Measurements from ENCODE around the gene ZNF512B.
A peak's percentile ranks its signal among the peaks of the same experiment; 100 is the strongest.
"Not testable (repeated sequence)": the region's sequence is repeated elsewhere in the genome, so short reads cannot be mapped to it uniquely, and the experiment has no call there.

Gene ZNF512B

DNA sequence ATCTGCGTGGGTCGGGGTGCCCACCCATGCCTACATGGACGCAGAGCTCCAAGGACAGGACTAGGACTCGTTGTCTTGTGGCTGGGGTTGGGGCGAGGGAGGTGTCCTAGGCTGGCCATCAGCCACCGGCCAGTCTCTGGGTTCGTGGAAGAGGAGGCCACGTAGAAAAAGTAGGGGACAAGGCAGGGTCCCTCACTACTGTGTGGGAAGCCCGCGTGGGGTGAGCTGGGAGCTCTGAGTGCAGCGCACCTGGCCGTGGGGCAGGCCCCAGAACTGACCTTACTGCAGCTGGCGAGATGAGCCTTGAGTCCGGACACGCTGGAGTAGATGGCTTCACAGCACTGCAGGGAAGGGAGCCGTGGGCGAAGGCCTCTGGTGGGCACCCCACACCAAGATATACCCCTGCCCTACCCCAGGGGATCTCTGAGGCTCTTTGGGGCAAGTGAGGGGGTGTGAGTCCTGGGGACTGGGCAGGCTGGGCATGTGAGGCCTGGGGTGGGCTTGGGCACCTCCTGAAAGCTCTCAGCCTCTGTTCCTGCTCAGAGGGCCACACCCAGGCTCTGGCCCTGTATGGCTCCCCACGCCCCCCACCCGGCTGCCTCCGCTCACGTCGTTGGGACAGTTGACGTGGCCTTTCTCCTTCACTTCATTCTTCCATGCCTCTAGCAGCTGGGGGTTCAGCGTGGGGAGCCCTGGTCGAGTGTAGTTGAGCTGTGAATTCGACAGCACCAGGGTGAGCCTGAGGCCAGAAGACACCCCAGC lies 7.9 kb downstream of the ZNF512B start:
- no peak for DNase-seq

DNA sequence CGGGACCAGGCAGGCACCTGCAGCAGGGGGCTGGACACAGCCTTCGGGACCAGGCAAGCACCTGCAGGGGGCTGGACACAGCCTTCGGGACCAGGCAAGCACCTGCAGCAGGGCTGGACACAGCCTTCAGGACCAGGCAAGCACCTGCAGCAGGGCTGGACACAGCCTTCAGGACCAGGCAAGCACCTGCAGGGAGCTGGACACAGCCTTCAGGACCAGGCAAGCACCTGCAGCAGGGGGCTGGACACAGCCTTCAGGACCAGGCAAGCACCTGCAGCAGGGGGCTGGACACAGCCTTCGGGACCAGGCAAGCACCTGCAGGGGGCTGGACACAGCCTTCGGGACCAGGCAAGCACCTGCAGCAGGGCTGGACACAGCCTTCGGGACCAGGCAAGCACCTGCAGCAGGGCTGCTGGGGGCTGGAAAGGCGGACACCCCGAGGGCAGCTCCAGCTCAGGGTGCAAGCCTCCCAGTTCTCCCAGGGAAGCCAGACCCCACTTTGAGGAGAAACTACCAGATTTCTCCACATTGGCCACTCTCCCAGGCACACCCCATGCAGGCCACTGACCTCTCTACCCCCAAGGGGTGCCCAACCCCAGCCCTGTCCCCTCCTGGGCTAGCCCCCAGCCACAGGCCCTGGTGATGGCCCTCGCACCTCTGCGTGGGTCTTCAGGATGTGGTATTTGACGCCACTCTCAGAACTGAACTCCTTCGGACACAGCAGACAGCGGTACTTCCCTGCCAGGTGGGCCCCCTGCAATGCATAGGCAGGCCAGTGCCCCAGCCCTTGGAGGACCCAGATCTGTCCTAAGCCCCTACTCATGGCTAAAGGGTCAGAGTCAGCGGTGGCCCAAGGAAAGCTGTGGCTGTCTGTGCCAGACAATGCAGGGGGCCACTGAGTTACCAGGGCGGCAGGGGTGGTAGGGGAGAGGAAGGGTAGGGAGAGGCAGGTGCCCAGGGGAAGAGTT lies 8.8 kb downstream of the ZNF512B start:
- not testable (repeated sequence) for DNase-seq

DNA sequence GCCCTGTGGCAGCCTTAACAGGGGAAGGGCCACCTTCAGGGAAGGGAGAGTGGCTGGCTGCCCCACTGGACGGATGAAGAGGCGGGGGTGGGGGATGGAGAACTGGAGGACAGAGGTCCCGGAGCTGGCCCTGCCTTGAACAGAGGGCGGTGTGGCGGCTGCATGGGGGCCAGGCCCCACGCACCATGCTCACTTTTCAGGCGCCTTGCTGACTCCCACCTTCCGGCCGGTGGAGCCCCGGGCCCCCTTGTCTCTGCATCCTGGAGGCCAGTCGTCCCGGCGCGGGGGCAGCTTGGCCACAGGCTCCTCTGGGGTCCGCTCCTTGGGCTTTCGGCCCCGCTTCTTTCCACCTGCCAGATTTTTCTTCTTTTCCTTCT lies 10.0 kb downstream of the ZNF512B start:
- DNase-seq, result no peak

DNA sequence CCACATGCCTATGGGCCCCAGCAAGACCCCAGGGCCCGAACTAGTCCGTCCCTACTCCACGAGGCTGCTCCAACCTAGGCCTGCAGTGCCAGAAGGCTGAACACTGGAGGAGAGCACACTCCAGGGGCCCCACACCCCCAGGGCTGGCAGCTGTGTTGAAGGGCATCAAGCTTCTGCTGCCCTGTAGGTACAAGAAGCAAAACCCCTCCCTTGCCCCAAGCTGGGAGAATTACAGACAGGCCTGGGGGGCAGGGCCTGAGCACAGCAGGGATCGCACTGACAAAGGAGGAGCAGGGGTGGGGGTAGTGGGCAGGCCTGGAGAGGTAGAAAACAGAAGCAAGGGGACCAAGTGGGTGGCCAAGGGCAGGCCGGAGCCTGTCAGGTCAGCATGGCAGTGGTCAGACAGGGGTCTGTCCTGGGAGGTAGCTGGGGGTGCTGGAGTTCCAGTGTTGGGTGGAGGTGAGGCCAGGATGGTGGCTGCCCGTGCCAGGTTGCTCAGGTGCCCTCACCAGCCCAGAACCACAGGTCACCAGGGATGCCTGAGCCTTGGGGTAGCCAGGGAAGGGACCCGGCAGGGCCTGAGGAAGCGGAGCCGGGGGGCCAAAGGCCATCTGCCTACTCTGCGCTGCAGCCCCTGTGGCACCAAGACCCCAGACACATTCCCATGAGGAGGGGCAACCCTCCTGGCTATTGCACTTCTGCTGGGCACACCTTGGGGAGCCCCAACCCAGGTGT lies 10.6 kb downstream of the ZNF512B start:
- DNase-seq, result no peak

DNA sequence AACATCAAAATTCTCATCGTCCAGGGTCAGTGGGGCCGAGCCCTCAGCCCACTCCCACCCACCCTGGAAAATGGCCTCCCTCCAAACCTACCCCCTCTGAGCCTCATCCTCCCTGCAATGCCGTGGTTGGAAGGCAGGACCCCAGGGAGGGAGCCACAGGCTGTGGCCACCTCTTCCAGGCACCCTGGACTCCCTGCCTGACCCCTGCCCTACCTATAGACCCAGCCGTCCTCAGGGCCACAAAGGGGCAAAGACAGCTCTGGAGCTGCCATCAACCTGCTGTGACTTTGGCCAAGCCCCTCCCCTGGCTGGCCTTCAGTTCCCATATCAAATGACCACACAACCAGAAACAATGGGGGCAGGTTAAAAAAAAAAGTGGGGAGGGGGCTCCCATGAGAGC lies 11.3 kb downstream of the ZNF512B start:
- DNase-seq, result no peak

DNA sequence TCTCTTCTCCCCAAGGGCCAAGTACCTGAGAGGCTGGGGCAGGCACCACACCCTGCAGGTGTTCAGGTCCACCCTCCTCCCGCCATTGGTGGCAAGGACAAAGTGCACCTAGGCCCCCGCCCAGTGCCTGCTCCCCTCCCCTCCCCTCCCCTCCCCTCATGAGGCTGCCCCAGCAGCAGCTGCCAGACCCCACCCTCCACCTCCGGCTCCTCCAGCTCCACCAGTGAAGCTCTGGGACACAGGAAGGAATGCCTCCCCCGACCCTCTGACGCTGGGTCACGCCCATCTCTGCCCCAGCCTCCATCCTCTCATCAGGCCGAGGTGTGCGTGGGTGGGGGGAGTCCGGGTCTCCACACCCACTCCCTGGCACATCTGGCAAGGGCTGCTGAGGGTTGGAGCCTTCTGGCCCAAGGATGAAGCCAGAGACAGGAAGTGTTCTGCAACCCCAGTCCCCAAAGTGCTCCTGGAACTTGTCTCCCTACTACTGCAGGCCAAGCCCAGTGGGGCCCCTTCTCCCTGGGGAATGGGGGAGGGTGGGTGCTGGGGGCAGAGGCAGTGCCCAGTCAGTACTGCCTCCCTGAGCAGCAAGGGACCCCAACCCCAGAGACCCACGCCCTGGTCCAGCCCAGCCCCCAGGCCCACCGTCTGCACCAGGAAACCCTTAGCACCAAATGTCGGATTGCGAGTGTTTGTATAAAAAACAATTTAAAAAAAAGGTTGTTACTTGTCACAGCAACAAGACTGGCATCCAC lies 11.9 kb downstream of the ZNF512B start:
- DNase-seq, result no peak

DNA sequence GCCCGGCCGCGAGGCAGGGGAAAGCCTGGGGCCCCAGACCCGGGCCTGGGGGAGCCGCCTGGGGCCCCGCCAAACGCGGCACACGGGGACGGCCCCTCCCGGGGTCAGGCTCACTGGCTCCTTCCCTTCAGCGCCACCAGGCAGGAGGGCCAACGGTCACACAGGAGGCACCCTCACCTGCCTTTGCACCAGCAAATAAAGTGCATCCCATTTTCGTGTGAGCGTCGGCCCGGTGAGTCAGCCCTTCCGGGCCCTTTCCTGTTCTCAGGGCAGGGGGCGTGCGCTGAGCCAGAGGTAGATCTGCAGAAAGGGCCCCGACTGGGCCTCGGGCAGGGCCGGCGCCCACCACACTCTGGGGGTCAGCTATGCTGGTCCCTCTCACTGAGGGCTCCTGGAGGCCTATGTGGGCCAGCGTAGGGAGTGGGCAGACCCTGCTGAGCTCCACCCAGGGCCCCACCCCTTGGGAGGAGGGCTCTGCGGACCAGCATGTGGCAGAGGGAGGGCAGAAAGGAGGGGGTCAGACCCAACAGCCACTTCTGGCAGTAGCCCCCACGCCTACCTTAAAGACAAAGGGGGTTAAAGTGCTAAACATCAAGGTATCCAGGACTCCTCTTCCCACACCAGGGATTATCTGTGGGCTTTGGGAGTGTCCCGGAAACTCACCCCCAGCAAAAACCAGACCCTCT lies 12.6 kb downstream of the ZNF512B start:
- DNase-seq, result peak; percentile 79

DNA sequence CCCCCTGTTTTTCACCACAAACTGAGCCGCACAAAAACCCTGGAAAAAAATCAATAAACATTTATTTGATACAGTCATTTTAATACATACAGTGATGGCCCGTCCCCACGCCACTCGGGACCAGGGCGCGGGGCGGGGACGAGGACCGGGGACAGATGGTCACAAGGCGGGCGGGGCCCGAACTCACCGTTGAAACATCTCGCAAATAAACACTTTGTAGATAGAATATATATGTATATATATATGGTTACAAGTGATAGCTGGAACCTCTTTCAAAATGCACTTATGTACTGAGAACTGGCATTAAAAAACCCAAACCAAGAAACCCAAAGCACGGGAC lies 13.1 kb downstream of the ZNF512B start:
- DNase-seq, result no peak

DNA sequence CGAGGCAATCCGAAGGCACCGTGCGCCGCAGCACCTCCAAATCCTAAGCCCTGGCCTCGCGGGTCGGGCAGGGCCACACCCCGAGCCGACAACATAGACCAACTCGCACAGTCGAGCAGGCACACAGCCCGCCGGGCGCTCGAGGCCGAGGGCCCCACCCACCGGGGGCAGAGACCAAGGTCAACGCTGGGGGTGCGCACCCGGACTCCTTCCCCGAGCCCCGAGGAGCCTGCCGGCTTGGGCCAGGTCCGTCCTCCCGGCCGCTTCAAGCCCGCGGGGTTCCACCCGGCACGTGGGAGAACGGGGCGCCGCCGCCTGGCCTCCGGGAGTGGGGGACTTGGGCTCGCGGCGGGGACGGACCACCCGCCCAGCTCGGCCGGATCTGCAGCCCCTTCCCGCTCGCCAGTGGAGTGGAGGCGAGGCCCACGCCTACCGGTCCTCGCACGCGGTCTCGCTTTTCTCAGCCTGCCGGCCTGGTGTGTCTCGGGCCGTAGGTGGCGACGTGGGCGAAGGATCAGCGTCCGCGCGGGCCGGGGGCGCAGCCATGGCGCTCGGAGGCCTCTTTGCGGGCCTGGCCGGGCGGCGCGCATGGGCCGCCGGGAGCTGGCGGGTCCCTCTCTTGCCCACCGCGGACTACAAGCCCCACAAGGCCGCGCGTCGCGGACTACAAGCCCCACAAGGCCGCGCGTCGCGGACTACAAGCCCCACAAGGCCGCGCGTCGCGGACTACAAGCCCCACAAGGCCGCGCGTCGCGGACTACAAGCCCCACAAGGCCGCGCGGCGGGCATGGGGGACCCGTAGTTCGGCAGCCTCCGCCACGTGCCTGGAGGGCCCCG lies 13.7 kb downstream of the ZNF512B start, which contains the start of gene UCKL1:
Gene UCKL1, minus strand, starts transcription at position 590 of the 837 bp plus-strand sequence. Its CDS starts 44 bp downstream, at position 546.
- DNase-seq, result peak; percentile 91

DNA sequence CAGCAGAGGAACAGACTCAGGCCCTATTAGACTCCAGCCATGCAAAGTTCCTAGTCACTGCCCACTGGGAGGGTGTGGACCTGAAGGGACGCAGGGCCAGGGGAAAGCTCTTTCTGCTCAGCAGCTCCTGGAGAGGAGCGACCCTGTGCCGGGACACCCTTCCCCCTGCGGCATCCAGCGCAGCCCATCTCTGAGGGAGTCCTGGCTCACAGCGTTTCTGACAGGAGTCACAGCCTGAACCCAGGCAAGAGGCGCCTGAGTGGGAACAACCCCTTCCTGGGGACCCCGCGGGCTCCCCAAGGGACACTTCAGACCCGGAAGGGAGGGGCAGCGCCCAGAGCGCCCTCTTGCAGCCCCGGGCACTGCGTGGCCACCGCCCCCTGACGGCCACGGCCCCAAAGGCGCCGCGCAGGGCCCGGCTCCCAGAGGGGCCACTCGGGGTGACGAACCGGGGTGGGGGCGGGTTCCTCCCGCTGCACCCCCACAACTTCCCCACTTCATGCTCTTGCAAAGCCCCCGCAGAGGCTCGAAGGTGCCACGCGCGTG lies 14.4 kb downstream of the ZNF512B start:
- DNase-seq, result peak; percentile 40

DNA sequence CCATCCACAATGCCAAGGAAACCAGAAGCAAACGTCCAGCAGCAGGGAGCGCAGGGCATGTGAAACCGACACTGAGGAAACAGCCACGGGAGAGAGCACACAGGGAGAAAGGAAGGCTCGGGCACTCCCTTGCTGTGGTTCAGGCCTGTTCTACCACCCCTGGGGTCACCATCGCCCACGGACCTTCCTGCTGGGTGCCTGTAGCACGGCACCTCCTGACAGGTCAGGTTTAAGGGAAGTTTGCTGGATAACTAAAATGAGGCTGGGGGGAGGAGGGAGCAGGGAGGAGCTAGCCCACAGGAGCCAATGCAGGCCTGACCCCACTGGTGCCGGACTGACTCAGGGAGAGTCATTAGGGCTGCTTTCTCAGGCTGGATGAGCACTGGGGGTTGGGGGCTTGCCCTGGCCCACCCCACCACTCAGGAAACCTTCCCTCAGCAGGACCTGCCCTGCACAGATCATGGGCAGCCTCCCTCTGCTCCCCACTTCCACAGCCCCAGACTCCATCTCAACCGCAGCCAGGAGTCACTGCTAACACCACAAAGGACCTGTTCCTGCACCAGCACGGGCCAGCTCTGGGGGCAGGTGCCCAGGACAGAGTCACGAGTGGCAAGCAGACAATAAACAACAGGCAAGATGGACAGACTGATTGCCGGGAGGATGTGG lies 15.8 kb downstream of the ZNF512B start:
- DNase-seq, result no peak

DNA sequence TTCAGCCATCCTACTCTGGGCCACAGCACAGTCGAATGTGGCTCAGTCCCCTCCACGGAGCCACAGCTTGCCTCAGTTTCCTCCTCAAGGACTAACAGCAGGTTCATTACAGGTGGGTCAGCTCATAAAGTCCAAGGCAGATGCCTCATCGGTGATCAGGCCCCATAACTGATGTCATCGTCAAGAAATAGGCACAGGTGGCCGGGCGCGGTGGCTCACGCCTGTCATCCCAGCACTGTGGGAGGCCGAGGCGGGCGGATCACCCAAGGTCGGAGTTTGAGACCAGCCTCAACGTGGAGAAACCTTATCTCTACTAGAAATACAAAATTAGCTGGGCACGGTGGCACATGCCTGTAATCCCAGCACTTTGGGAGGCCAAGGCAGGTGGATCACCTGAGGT lies 17.0 kb downstream of the ZNF512B start:
- DNase-seq, result no peak

DNA sequence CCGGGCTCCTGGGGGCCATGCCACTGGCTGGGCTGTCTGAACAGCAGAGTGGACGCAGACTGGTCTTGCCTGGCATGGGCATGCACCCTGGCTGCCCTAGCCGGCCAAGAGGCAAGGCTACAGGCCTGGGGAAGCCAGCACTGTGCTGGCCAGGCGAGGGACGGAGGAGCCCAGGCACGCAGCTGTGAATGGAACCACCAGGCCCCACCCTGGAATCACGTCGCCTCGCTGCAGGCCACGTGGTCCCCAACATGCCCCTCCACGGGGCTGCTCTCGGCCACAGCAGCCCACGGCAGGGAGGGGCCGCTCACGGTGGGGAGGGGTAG lies 17.6 kb downstream of the ZNF512B start:
- no peak for DNase-seq

DNA sequence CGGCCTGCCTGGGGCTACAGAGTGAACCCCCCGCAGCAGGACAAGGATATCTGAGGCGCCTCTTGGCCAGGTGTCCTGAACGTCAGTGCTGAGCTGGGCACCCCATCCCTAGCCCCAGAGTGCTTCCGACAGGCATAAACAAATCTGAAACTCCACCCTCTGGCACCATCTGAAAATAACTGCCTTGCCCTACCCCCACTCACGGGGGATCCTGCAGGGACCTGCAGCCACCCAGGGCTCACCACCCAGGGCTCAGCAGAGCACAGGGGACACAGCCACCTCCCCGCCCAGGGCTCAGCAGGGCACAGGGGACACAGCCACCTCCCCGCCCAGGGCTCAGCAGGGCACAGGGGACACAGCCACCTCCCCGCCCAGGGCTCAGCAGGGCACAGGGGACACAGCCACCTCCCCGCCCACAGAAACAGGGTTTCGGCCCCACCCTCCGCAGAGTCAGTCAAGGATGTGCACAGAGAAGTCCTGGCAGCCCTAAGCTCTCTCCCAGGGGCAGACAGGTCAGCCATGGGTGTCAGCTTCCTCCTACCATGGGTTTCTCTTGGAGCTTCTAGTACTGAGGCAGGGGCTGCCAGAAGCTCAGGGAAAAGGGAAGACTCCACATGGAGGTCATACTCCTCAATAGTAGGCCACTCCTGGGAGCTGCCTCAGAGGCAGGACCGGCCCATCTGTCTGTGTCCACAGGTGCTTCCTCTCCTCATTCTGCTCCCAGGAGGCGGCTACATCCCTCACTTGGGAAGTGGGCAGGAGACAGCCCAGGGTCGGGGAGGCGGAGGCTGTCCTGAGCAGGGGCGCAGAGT lies 18.1 kb downstream of the ZNF512B start:
- DNase-seq, result no peak

DNA sequence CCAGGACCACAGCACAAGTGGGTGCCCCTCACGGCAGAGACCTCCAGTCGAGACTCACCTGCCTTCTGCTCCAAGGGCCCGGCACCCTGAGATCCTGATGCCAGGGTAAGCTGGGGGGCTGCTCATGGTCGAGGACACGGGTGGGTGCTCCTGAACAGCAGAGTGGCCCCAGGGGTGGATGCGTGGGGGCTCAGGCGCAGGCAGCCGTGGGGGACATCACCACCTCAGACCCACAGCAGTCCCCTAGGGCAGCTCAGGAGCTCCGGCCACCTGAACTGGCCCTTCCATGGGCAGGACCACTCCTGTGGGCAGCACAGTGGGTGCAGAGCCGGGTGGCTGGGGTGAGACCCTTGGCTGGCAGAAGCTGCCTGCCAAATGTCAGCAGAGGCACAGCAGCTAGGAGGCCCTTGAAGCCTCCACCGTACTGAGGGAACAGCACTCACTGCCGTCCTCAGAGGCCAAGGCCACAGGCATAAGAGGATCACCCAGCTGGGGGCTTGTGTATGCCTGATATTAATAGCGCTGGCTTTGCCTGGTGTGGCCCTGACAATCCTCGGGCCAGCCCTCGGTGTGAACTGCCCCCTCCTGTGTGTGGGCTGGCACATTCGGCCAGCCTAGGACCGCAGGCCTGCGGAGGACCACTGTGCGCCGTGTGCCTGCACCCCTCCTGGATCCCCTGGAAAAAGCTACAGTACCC lies 18.9 kb downstream of the ZNF512B start:
- DNase-seq, result no peak

DNA sequence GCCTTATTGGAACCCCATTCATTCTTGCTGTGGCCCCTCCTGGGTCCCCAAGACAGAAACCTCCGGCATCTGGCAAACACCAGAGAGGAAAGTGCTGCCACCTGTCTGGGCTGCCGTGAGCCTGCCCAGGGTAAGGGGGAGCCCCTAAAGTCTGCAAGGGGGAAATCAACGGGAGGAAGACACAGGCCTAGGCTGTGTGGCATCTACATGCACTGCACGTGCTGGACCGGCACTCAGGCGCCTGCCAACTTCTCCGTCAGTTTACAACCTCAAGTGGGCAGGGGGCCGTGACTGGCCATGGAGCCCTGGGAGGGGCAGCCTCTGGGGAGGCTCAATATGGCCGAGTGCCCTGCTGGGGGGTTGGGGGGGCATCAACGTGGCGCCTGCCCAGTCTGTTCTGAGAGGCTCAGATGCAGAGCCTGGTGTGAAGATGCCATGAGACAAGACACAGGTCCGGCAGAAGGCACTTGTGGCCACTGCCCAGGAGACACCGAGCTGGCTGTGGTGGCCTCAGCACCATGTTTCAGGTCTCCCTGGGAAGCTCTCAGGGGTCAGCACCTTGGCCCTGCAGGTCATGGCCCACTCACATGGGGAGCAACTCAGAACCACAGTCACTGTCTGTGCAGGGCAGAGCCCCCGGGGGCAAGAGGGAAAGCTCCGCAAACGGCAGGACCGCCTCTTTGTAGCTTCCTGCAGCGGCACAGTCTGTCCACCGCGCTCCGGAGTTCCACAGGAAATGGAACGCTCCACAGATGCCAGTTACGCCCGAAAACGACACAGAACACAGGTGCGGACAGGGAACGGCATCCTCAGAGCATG lies 21.9 kb downstream of the ZNF512B start:
- DNase-seq, result no peak

DNA sequence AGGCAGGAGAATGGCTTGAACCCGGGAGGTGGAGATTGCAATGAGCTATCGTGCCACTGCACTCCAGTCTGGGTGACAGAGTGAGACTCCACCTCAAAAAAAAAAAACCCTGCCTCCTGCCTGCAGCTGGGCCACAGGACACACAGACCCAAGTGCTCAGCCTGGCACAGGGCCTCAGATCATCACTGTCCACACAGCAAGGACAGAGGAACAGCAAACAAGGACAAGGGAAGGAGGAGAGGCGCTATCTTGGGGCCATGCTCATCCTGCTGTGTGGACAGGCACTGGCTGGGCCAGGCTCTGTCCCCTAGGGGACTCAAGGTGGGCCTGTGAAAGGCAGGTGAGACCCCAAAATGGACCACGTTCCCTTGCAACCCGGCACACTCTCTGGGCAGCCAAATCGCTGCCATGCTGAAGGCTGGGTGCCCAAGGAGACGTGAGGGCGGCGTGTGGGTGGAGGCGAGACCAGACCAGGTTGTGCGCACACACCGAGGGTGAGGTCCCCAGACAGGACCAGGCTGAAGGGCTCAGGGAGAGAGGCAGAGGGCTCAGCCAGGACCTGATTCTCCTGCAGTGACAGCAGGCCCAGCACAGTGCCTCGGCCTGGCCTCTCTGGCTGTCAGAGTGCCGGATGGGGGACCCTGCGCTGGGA lies 22.6 kb downstream of the ZNF512B start:
- no peak for DNase-seq
